Left forelimb (tissue), 1 donor: ENCODE results near the gene COMMD1.
"Not testable (repeated sequence)": the region's sequence is repeated elsewhere in the genome, so short reads cannot be mapped to it uniquely, and the experiment has no call there.

Experiments used
- DNase-seq: peaks from one replicate; pipeline ENCODE4 v3.0.0-alpha.2; 2018; ENCODE audit warnings: low spot score

COMMD1 gene

DNA sequence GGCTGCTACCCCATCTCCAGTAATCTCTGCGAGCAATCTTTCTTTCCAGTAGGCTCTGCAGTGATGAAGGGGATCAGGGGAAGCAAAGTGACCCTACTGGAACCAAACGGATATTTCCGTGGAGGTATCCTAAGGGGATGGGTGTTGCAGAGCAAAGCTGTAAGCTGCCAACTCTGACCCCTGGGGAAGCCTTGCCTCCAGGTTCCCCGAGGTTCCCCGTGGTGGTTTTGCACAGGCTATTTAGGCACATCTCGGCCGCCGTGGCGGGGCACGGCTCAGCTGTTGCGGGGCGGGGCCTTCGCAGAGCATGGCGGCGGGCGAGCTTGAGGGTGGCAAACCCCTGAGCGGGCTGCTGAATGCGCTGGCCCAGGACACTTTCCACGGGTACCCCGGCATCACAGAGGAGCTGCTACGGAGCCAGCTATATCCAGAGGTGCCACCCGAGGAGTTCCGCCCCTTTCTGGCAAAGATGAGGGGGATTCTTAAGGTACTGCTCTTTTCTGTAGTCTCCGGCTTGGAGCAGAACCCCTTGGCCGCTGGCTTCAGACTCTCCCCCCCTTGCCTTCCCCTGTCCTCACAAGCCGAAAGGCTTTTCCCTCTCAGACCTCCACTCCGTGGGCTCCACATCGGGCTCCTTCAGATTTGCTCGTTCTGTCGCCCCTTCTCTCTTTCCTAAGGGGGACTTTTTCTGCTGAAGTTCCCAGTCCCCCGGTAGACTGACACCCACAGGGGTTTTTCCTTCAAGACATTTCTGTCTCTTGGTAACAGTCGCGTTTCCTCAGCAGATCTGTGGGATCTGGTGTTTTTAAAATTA lies at the start of gene COMMD1:
Gene COMMD1 (plus strand): TSS at position 303 of the 814 bp plus-strand sequence. CDS start 5 bp downstream, at position 308.
- DNase-seq: peak; percentile 87

DNA sequence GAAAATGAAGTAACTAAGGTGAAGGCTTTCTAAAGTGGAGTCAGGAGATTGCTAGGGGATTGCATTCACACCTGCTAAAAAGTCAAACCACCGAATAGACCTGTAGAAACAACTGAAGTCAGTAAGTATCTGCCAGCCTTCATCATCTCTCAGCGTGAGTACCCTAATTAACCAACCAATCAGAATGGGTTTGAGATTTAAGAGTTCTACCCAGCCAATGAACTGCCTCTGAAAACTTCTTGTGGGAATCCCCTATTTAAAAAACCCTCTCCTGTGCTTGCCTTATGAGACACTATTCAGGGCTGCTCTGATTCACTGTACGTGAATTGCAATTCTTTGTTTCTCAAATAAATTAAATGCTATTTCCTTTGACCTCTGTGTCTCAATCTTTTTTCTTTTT lies 48.2 kb upstream of the COMMD1 start:
- DNase-seq: no peak

DNA sequence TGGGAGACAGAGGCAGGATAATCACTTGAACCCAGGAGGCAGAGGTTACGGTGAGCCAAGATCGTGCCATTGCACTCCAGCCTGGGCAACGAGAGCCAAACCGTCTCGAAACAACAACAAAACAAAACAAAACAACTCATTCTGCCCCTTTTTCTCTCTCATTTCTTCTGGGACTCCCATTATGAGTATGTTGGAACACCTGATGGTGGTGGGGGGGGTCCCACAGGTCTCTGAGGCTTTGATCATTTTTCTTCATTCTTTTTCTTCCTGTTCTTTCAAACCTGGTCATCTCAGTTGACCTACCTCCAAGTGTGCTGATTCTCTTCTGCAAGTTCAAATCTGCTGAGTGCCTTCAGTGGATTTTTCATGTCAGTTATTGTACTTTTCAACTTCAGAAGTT lies 43.4 kb upstream of the COMMD1 start:
- no peak for DNase-seq

DNA sequence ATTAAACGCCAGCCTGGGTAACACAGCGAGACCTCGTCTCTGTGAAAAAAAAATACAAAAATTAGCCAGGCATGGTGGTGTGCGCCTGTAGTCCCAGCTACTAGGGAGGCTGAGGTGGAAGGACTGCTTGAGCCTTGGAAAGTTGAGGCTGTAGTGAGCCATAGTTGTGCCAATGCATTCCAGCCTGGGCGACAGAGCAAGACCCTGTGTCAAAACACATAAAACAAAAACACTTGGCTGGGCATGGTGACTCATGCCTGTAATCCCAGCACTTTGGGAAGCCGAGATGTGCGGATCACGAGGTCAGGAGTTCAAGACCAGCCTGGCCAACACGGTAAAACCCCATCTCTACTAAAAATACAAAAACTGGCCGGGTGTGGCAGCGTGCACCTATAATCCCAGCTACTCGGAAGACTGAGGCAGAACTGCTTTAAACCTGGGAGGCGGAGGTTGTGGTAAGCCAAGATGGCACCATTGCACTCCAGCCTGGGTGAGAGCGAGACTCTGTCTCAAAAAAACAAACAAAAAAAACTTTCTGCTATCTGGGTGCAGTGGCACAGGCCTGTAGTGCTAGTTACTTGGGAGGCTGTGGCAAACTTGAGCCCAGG lies 38.9 kb upstream of the COMMD1 start:
- not testable (repeated sequence) for DNase-seq

DNA sequence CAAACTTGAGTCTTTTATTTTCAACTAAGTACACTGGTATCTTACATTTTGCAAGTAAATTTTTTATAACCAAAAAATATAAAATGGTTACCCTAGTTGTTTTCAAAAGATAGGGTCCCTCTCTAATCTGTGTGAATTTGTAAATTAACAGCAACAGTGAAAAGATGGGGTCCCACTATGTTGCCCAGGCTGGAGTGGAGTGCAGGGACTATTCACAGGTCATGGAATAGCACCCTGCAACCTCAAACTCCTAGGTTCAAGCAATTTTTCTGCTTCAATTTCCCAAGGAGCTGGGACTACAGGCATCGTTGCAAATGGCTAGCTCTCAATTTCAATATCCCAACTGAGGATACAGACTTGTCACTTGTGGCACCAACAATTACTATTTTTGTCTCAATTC lies 29.1 kb upstream of the COMMD1 start:
- DNase-seq: no peak

DNA sequence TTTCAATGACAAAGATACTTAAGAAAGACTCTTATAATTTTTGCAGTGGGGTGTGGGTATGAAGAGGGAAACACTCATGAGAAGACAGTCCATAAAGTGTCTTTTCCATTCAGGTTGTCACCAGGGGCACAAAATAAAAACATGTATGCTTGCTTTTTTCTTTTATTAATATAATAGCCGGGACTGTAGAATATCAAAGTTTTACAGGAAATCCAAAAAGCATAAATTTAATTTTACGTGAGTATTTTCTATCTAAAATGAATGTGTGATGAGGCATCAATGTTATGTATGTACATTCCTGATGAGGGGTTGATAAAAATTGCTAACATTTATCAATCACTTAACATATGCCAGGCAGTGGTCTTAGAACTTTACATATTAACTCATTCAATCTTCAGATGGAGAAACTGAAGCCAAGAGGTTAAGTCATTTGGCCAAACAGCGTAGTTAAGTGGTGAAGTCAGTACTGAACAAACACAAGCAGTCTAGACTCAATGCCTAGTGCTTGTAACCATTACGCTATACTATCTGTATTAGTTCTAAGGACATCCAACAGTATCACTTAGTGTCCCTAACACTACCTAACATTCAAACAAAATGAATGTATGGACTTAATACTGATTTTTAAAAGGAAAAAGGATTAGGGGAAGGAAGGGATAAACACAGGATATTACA lies 27.8 kb upstream of the COMMD1 start:
- no peak for DNase-seq

DNA sequence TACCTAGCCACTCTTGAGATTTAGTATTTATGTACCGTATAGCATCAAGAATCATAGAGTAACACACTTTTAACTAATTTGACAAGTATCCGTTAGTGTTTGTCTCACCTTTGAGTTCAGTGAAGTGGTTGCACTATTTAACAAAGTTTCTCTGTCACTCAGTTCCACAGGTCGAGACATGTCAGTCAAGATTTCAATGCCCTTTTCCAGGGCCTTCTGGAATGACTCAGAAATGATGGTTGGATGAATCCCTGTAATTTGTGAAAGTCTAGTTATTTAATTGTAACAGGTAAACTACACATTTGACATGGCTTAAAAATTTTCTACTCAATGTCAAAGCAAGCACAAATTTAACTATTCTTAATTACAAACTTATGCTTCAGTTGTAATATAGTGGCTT lies 26.7 kb upstream of the COMMD1 start:
- DNase-seq: no peak

DNA sequence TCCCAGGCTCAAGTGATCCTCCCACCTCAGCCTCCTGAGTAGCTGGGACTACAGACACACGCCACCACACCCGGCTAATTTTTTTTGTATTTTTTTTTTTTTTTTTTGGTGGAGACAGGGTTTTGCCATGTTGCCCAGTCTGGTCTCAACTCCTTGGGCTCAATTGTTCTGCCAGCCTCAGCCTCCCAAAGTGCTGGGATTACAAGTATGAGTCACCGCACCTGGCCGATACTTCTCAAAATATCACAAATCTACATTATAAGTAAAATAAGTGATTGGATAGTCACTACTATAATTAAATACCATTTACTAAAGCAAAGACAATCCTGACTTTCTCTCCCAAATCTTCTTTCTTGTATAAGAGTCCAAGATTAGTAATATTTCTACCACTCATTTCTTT lies 26.1 kb upstream of the COMMD1 start:
- DNase-seq: not testable (repeated sequence)

DNA sequence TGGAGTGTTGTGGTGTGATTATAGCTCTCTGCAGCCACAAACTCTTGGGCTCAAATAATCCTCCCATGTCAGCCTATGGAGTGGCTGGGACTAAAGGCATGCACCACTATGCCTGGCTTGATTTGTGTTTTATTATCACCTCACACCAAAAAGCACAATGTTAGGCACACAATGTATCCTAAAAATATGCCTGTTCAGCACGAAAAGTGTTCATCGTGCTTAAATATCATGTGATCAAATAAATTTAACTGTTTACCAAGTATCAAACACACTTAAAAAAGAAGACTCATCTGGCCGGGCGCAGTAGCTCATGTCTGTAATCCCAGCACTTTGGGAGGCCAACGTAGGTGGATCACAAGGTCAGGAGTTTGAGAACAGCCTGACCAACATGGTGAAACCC lies 22.6 kb upstream of the COMMD1 start:
- no peak for DNase-seq

DNA sequence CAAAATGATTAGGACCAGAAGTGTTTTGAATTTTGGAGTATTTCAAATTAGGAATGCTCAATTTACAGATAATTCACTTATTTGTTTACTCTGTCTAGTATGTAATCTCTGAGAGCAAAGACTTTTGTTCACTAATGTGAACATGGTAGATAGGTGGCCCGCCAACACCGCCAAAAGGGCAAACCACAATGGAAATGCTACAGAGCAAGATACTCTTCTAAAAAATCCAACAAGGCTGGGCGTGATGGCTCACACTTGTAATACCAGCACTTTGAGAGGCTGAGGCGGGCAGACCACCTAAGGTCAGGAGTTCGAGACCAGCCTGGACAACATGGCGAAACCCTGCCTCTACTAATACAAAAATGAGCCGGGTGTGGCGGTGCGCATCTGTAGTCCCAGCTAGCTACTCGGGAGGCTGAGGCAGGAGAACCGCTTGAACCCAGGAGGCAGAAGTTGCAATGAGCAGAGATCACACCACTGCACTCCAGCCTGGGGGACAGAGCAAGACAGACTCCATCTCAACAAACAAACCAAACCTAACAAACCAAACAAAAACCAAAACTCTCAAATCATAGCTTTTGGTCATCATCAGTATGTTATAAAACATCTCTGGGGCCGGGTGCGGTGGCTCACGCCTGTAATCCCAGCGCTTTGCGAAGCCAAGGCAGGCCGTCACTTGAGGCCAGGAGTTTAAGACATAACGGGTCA lies 19.4 kb upstream of the COMMD1 start:
- no peak for DNase-seq

DNA sequence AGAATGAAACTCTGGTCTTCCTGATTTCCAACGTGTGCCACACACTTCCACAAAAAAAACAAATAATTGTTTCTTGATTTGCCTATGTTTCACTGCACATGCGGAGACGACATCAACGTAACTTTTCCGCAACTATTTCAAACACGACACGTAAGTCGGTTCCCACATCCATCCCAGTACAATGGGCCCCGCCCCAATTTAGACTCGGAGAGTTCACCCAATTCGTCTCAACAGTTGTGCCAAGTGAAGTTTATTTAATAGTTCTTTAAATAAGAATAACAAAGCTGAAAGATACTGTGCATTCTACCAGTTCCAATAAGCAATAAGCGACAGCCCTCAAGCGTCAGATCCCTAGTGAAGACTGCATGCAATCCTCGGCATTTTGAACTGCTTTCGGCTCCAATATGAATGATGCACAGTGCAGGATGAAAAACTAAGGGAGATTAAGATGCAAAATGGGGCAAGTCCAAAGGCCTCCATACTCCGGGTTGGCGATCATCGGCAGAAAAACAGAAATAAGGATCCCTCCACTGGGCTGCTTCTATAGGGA lies 17.7 kb upstream of the COMMD1 start:
- DNase-seq: no peak

DNA sequence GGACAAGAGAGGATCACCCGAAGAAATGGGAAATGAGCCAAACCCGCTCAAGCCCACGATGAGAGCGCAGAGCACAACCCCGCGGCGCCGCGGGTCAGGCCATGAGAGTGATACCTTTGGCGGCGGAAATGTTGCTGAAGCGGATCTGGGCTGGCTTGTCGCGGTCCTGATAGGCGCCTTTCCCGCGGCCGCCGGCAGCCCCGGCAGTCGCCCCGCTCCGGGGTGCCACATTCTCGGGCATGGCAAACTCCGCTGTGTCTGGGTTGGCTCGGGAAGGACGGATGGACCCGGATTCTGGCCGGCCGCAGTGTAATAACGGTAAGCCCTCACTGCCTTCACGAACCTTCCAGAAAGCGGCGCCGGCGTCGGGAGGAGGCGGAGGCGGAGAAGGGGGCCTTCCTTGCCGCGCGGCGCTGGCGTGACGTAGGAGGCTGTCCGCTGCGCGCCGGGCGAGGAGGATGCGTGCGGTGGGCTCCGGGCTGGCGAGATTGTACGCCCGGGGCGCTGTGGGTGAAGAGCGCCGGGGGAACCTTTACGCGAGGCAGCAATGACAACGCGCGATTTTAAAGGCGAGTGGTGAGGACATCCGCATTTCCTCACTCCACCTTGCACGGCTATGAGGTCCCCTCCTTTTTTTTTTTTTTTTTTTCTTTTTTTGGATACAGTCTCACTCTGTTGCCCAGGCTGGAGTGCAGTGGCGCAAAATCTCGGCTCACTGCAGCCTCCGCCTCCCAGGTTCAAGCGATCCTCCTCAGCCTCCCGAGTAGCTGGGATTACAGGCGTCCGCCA lies 17.0 kb upstream of the COMMD1 start, which contains the start of gene CCT4:
Gene CCT4 (minus strand): TSS at position 390 of the 789 bp plus-strand sequence. CDS start 149 bp downstream, at position 241.
- peak; percentile 96 for DNase-seq

DNA sequence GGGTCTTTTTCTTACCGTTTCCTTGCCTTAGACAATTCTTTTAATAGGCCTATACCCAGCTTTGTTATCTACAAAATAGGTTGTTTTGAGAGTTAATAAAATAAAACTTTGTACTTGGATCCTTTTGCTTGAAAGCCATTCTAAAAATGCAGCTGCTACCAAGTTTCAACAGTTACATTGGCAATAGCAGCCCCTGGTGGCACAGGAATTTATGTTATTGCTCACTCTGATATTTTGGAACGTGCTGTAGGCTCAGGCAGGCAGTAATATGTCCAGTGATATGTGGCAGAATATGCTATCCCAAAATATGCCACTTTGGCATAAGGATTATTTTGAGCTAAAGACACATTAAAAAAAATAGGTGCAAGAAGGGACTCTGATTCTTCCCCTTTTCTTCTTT lies 6.7 kb upstream of the COMMD1 start:
- no peak for DNase-seq

DNA sequence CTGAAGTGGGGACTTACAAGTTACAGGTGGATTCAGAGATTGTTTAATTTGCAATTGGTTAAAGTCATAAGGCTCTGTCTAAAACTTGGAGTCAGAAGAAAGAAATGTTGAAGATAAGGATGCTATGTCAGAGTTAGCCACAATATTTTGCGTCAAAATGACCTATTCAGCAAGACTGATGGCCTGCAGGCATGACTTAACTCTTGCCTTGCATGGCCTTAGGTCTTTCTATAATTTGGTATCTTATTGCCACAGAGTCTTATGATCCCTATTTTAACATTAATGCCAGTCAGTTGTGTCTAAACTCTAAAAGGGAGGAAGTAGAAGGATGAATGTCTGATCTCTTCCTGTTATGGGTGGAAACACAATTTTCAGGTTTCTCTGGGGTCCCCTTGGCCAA lies 5.2 kb upstream of the COMMD1 start:
- no peak for DNase-seq

DNA sequence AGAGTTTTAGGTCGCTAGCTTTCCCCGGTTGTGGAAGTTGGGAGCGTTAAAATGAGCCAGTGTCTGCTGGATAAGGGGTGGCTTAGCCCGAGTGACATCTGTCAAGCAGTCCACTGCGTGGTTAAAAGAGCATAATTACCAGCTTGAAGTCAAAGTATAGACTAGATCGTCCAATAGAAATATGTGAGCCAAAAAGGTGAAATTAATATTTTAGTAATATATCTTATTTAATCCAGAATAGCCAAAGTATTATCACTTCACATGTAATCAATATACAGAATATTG lies 654 bp downstream of the COMMD1 start:
- no peak for DNase-seq

DNA sequence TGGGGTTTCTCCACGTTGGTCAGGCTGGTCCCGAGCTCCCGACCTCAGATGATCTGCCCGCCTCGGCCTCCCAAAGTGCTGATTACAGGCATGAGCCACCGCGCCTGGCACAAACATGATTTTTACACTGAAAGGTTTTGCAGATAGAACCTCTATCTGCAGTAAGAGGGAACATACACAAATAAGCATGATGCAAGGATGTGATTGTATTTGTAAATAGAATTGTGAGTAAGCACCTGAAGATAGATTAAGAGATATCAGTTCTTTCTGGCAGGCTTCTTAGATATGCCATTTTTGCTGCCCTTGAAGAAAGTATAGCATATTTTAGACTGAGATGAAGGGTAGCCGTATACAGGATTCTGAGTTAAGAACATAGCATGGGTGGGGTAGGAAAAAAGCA lies 3.6 kb downstream of the COMMD1 start:
- no peak for DNase-seq

DNA sequence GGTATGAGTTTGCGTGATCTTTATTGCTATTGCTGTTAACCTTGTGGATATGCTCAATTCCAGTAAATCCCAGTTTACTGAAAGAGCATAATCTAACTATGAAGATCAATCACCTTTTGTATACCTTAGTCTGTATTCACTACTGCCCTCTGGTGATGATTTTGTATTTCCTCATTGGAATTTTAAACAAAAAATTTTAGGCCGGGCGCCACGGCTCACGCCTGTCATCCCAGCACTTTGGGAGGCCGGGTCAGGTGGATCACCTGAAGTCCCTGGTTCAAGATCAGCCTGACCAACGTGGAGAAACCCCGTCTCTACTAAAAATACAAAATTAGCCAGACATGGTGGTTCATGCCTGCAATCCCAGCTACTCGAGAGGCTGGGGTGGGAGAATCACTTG lies 5.1 kb downstream of the COMMD1 start:
- no peak for DNase-seq

DNA sequence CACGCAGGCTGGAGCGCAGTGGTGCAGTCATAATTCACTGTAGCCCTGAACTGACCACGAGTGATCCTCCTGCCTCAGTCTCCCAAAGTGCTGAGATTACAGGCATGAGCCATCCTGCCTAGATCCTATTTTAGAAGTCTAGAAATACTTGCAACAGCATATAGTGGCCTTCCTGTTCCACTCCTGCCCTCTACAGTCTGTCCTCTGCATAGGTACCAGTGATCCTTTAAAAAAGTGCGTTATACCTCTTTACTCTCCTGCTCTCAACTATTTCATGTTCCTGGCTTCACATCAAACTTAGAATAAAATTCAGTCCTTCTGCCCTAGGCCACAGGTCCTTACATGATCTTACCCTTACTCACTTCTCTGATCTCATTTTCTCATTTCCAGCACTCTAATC lies 6.0 kb downstream of the COMMD1 start:
- DNase-seq: no peak

DNA sequence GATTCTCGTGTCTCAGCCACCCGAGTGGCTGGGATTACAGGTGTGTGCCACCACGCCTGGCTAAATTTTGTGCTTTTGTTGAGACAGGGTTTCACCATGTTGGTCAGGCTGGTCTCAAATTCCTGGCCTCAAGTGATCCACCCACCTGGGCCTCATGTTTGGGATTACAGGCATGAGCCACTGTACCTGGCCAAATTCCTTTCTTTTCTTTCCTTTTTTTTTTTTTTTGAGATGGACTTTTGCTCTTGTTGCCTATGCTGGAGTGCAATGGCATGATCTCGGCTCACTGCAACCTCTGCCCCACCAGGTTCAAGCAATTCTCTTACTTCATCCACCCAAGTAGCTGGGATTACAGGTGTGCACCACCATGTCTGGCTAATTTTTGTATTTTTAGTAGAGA lies 9.3 kb downstream of the COMMD1 start:
- DNase-seq: not testable (repeated sequence)

DNA sequence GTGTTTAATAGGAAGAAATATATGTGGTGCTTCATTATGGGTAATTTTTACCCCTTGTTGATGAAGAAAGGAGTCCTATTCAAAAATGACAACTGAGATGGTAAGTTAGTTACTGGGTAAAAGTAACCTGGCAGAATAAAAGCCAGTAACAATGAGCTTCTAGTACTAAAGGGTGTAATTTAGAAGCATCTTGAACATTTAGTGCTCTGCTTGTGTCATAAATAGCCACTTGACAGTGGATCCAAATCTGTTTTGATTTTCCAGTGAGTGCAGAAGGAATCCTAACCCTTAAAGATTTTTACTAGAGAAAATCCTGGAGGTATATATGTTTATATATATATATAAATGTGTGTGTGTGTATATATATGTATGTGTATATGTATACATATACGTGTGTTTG lies 15.1 kb downstream of the COMMD1 start:
- no peak for DNase-seq

DNA sequence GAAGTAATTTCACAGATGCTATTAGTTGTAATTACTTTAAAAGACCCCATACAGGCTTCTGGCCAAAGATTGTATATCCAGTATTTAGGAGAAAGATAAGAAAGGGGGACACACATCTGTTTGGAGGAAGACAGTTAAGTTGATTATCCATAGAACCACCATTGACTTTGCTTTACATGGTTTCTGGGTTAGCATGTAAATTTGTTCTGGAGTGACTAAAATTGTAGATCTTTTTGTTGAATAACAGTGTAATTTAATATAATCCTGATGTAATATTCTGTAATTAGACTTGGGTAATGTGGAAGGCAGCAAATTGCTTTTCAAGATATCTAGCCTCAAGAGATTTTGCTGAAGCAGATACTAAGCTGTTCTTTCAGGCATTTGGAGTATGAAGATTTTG lies 17.2 kb downstream of the COMMD1 start:
- no peak for DNase-seq
